Daoy (cell line): Measurements from ENCODE around the gene PLLP. TPM values are rescaled to one million over a fixed set of nuclear protein-coding genes. Genes with fewer than 3 reads are reported as not detected.
A peak's percentile ranks its signal among the peaks of the same experiment; 100 is the strongest.
"Not testable (repeated sequence)": the region's sequence is repeated elsewhere in the genome, so short reads cannot be mapped to it uniquely, and the experiment has no call there.

Source experiments
- DNase-seq: peaks from one replicate; pipeline ENCODE4 v3.0.0-alpha.2; 2015; ENCODE audit warnings: low read depth
- total RNA-seq: library from RNA; depleted of rRNA; stranded (reverse); fragments of >200 nt; shearing (Covaris generic); gene quantifications from 2 replicates; pipeline ENCODE4 v1.2.3, GENCODE V29; 2014

PLLP gene
- total RNA-seq, 1 experiment from 2014 or later, result 0.06 TPM

- DNase-seq, result no peak
Observed at GRCh38 chr16:57273826-57274225, 10.6 kb downstream of the PLLP start.

GRCh38 chr16:57273359-57273758 lies 11.1 kb downstream of the PLLP start:
- DNase-seq, result no peak

GRCh38 chr16:57271867-57272495 lies 12.5 kb downstream of the PLLP start:
- DNase-seq, result no peak

GRCh38 chr16:57271063-57271345 lies 13.5 kb downstream of the PLLP start:
- no peak for DNase-seq

- no peak for DNase-seq
Observed at GRCh38 chr16:57270221-57271062, 14.0 kb downstream of the PLLP start.

GRCh38 chr16:57268804-57269800 lies 15.4 kb downstream of the PLLP start:
- peak; percentile 29 for DNase-seq

GRCh38 chr16:57267343-57267742 lies 17.1 kb downstream of the PLLP start:
- DNase-seq, result not testable (repeated sequence)

GRCh38 chr16:57266531-57267260 lies 17.8 kb downstream of the PLLP start:
- DNase-seq, result peak; percentile 21

- DNase-seq, result peak; percentile 60
Observed at GRCh38 chr16:57265850-57266530, 18.5 kb downstream of the PLLP start.

- no peak for DNase-seq
Observed at GRCh38 chr16:57264950-57265371, 19.5 kb downstream of the PLLP start.

GRCh38 chr16:57264381-57264780 lies 20.1 kb downstream of the PLLP start:
- no peak for DNase-seq

GRCh38 chr16:57263541-57264351 lies 20.7 kb downstream of the PLLP start:
- no peak for DNase-seq

GRCh38 chr16:57262841-57263540 lies 21.5 kb downstream of the PLLP start:
- DNase-seq, result no peak

GRCh38 chr16:57261806-57262205 lies 22.7 kb downstream of the PLLP start:
- no peak for DNase-seq

GRCh38 chr16:57260294-57260929 lies 24.1 kb downstream of the PLLP start:
- DNase-seq, result peak; percentile 60

- no peak for DNase-seq
Observed at GRCh38 chr16:57258910-57259475, 25.5 kb downstream of the PLLP start.

GRCh38 chr16:57258226-57258909 lies 26.1 kb downstream of the PLLP start:
- DNase-seq, result no peak
